GM18868 (cell line): ENCODE results near the gene RAMP2.
"Not testable (repeated sequence)": the region's sequence is repeated elsewhere in the genome, so short reads cannot be mapped to it uniquely, and the experiment has no call there.

Experiments
- ATAC-seq: cut with Tn5 transposase; IDR thresholded peaks from one replicate; pipeline ENCODE4 v1.9.1; 2021; ENCODE audit warnings: mild to moderate bottlenecking, moderate library complexity; ENCODE audit not compliant: unreplicated experiment

Gene RAMP2

GRCh38 chr17:42768006-42768405, 7.0 kb downstream of the RAMP2 start:
- not testable (repeated sequence) for ATAC-seq

- not testable (repeated sequence) for ATAC-seq
Measured at GRCh38 chr17:42769964-42770363, 8.9 kb downstream of the RAMP2 start.

GRCh38 chr17:42772945-42773289, 11.9 kb downstream of the RAMP2 start:
- no peak for ATAC-seq

- peak; percentile 62 for ATAC-seq
Measured at GRCh38 chr17:42773290-42774035, 12.4 kb downstream of the RAMP2 start, which contains the start of gene VPS25. Gene VPS25, plus strand, starts transcription at chr17:42773449. Its CDS starts 27 bp downstream, at chr17:42773476.

GRCh38 chr17:42774066-42774745, 13.2 kb downstream of the RAMP2 start:
- ATAC-seq, result no peak

GRCh38 chr17:42775534-42776098, 14.6 kb downstream of the RAMP2 start:
- ATAC-seq, result no peak

GRCh38 chr17:42778570-42778969, 17.5 kb downstream of the RAMP2 start:
- no peak for ATAC-seq

DNA sequence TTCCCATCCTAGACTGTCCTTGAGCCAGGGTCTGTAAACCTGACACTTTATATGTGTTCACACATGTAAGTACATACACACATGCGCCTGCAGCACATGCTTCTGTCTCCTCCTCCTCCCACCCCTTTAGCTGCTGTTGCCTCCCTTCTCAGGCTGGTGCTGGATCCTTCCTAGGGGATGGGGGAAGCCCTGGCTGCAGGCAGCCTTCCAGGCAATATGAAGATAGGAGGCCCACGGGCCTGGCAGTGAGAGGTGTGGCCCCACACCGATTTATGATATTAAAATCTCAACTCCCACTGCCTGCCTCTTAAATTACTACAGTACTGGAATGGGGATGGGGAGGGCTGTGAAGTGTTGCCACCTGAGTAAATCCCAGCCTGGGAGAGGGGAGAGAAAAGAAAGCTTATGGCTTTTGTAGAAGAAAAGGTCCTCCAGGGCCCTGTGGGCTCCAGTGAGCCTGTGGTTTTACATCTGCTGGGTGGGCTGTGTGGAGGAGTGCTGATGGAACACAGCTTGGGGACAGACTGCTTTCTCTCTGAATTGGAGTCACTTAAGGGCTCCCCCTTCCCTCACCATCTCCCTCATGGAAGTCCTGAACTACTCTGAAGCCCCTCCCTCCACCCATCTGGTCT, 18.4 kb downstream of the RAMP2 start:
- ATAC-seq, result no peak

GRCh38 chr17:42779936-42780850, 19.2 kb downstream of the RAMP2 start, which contains the start of gene WNK4:
Gene WNK4, plus strand, starts transcription at chr17:42780610. Its CDS starts 89 bp downstream, at chr17:42780699.
- ATAC-seq, result no peak

GRCh38 chr17:42780851-42781638, 20.0 kb downstream of the RAMP2 start:
- ATAC-seq, result no peak

DNA sequence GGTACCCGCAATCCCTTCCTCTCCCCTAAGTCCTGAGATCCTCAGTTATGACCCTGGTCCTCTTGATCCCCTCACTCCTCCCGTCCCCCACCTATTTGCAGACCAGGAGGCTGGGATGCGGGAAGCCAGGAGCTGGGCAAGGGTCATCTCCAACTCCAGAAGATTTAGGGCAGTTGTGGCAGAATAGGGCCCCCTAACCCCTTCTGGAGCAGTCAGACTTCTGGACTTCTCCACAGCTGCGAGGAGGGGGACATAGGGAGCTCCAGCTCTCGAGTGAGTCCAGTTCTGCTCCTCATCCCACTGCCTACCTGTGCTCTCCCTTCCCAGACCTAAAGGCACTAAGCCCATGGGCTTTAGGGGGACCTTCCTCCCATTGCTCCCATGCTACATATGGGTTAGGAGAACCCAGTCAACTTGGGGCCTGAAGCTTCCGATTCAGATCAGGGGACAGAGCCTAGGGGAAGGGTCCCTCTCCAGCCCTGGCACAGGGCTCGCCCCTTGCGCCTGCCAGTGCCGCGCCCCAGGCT, 20.7 kb downstream of the RAMP2 start:
- ATAC-seq, result no peak

DNA sequence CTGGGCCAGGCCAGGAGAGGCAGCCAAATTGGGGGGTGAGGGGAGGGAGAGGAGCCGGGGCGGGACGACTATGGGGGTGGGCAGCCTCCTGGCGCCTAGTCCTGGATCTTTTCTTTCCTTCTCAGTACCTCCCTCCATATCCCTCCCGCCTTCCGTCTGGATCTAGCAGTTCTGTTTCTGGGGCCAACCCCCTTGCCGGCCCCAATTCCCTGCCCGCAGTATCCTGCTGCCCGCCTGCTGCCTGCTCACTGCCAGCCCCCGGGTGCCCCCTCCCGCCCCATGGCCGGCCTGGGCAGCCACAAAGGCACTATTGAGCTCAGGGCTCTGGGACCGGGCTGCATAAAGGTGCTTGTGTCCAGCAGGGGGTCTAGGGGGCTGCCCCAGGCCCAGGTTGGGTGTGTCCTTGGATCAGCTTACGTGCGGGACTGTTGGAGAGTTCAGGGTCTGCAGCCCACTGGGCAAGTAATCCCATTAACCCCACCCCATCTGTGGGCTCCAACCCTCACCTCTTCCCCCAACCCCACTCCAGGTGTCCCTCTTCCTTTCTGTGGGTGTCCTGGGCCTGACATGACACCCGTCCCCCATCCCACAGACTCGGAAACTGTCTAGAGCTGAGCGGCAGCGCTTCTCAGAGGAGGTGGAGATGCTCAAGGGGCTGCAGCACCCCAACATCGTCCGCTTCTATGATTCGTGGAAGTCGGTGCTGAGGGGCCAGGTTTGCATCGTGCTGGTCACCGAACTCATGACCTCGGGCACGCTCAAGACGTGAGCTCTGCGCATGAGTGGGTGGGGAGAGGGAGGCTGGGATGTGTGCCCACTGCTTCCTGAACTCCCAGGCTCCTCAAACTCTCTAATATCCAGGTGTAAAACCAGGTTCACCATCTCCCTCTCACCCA, 21.4 kb downstream of the RAMP2 start:
- ATAC-seq, result no peak

DNA sequence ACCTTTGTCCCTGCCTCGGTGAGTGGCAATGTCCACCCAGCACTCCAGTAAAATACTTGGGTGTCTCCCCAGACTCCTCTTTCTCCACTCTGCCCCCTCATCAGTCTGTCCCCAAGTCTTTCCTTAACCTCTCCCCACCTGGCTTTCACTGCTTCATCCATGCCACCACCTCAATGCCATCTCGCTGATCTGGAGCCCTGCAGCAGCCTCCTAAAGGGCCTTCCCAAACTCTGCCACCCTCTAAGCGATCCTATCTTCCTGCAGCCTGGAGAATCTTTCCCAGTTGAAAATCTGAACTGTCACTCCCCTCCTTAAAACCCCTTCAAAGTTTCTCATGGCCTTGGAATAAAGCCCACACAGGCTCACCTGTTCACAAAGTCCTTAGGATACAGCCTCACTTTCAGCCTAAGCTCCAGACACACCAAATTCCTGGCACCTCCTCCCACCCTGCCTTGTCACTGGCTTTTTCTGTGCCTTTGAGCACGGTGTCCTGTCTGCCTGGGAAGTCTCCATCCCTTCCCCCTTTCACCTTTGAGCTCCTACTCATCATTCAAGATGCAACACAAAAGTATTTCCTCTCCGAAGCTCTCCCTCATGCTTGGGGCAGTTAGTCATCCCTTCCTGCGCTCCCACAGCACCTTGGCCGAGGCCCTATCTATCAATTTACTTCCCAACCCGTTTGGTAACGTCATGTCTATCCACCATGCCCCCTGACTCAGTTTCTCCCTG, 22.2 kb downstream of the RAMP2 start:
- ATAC-seq, result no peak

DNA sequence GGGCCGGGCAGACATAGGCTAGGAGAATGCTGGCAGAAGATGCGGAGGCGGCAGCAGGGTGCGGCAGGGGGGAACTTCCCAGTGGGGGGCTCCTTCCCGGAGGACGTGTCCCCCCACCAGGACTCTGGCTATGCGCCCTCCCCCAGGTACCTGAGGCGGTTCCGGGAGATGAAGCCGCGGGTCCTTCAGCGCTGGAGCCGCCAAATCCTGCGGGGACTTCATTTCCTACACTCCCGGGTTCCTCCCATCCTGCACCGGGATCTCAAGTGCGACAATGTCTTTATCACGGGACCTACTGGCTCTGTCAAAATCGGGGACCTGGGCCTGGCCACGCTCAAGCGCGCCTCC, 22.7 kb downstream of the RAMP2 start:
- ATAC-seq, result no peak

DNA sequence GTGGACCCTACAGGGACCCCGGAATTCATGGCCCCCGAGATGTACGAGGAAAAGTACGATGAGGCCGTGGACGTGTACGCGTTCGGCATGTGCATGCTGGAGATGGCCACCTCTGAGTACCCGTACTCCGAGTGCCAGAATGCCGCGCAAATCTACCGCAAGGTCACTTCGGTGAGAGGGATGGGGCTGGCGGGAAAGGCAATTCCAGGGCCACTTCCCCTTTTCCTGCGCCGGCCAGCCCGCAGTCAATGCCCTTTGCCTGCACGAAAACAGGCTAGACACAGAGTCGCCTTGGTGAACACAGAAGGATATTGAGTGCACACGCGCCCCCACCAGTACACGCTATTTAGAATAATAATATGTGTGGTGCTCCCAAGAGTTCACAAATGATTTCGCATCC, 23.4 kb downstream of the RAMP2 start:
- no peak for ATAC-seq

DNA sequence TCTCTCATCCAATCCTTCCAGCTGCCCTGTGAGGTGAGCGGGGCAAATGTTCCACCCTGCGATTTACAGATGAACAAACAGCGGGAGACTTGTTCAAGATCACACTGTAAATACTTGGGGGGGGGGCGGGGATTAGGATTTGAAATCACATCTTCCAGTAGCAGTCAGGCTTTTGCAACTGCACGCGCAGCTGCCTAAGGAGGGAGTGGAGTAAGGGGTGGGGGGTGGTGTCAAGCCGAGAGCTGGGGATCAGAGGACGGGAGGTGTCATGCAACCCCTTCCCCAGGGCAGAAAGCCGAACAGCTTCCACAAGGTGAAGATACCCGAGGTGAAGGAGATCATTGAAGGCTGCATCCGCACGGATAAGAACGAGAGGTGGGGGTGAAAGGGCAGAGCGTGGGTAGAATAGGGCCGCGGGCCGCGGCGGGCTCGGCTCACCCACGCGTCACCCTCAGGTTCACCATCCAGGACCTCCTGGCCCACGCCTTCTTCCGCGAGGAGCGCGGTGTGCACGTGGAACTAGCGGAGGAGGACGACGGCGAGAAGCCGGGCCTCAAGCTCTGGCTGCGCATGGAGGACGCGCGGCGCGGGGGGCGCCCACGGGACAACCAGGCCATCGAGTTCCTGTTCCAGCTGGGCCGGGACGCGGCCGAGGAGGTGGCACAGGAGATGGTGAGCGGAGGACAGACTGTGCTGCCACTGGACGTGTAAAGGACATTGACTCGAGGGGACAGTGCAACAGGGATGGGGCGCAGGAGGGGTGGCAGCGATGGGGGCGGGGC, 24.0 kb downstream of the RAMP2 start:
- ATAC-seq, result no peak

DNA sequence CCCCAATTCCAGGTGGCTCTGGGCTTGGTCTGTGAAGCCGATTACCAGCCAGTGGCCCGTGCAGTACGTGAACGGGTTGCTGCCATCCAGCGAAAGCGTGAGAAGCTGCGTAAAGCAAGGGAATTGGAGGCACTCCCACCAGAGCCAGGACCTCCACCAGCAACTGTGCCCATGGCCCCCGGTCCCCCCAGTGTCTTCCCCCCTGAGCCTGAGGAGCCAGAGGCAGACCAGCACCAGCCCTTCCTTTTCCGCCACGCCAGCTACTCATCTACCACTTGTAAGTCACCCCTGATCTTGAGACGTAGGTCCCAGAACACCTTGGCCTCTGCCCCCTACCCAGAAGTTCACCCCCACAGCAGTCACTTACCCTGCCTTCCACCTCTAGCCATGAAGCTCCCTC, 26.2 kb downstream of the RAMP2 start:
- no peak for ATAC-seq
